B cell (primary cell): ENCODE measurements around the gene ZP1. TPM values are rescaled to one million over a fixed set of nuclear protein-coding genes. Genes with fewer than 3 reads are reported as not detected.

Source experiments
- ATAC-seq: fragments of 200-7000 bp; cut with Tn5 transposase; one replicate; pipeline ENCODE4 v1.10.0; 2021; ENCODE audit warnings: low read depth, mild to moderate bottlenecking, moderate number of reproducible peaks, moderate library complexity
- CTCF ChIA-PET: fragments of 350-600 bp; sonication (Branson Sonifier 250); formaldehyde crosslinking; loops from one replicate; lab custom pipeline; 2021; ENCODE audit warnings: antibody characterized with exemption, inconsistent platforms; lab: Charles Lee
- POLR2A ChIA-PET: fragments of 350-600 bp; sonication (Branson Sonifier 250); formaldehyde crosslinking; loops from one replicate; lab custom pipeline; 2021; ENCODE audit warnings: antibody characterized with exemption; lab: Charles Lee
- DNase-seq: peaks from one replicate; pipeline ENCODE4 v3.0.0; 2013
- H2AFZ ChIP-seq: 2 replicates; pipeline ENCODE4 v1.6.1; 2012; ENCODE audit warnings: mild to moderate bottlenecking, low read depth, low read length; ENCODE audit not compliant: insufficient read depth, poor library complexity, severe bottlenecking
- H3K27ac ChIP-seq, 2 donors: 1 replicate in 1 of 2; 2 replicates in 1 of 2; pipeline ENCODE4 v1.5.1; 2012 to 2013; ENCODE audit warnings: low read length in 2 of 2, mild to moderate bottlenecking in 2 of 2, moderate library complexity in 1 of 2
- H3K27me3 ChIP-seq, 4 experiments: fragments of 200-600 bp in 1 of 4; sonication (generic) in 1 of 4; replicated peaks in 1 of 4; 1 replicate in 2 of 4; 2 replicates in 2 of 4; pipeline versions ENCODE4 v1.6.1 to v1.7.0; 2013 to 2016; ENCODE audit warnings: low read length in 3 of 4, mild to moderate bottlenecking in 2 of 4, mixed read lengths in 1 of 4, moderate library complexity in 1 of 4; ENCODE audit not compliant: insufficient read depth in 4 of 4, control insufficient read depth in 3 of 4; ENCODE audit errors: control extremely low read depth in 1 of 4
- H3K36me3 ChIP-seq, 2 experiments: replicated peaks in 1 of 2; 1 replicate in 1 of 2; 2 replicates in 1 of 2; pipeline versions ENCODE4 v1.6.1 to v1.7.1; 2013; ENCODE audit warnings: low read length in 1 of 2; ENCODE audit not compliant: insufficient read depth in 2 of 2, control insufficient read depth in 1 of 2; ENCODE audit errors: control extremely low read depth in 1 of 2, extremely low read depth in 1 of 2
- H3K4me1 ChIP-seq, 2 donors: fragments of 200-600 bp in 1 of 2; sonication (generic) in 1 of 2; 1 replicate in 1 of 2; 2 replicates in 1 of 2; pipeline versions ENCODE4 v1.5.1 to v1.6.1; 2013 to 2017; ENCODE audit warnings: low read length in 2 of 2; ENCODE audit not compliant: control insufficient read depth in 2 of 2, insufficient read depth in 2 of 2
- H3K4me2 ChIP-seq: replicated peaks from 2 replicates; pipeline ENCODE3; 2012; ENCODE audit warnings: mild to moderate bottlenecking, low read depth, low read length; ENCODE audit not compliant: poor library complexity, severe bottlenecking
- H3K4me3 ChIP-seq, 5 experiments: fragments of 200-600 bp in 1 of 5; sonication (generic) in 1 of 5; 1 replicate in 3 of 5; 2 replicates in 2 of 5; pipeline versions ENCODE4 v1.5.1 to v1.7.0; 2011 to 2016; ENCODE audit warnings: low read length in 4 of 5, mild to moderate bottlenecking in 4 of 5, low read depth in 2 of 5, control low read depth in 1 of 5, moderate library complexity in 1 of 5; ENCODE audit not compliant: insufficient read depth in 1 of 5; ENCODE audit errors: control extremely low read depth in 1 of 5, extremely low read depth in 1 of 5
- H3K79me2 ChIP-seq: fragments of 200-600 bp; sonication (generic); one replicate; pipeline ENCODE4 v1.6.0; 2016; ENCODE audit warnings: low read length; ENCODE audit not compliant: control insufficient read depth, insufficient read depth
- H3K9ac ChIP-seq: fragments of 200-600 bp; sonication (generic); 2 replicates; pipeline ENCODE4 v1.6.1; 2017; ENCODE audit warnings: mild to moderate bottlenecking, low read length, moderate library complexity
- H3K9me3 ChIP-seq, 3 donors: one replicate each; pipeline versions ENCODE4 v1.6.1 to v1.7.1; 2013; ENCODE audit warnings: low read length in 2 of 3; ENCODE audit not compliant: control insufficient read depth in 2 of 3, insufficient read depth in 1 of 3; ENCODE audit errors: control extremely low read depth in 1 of 3
- H4K20me1 ChIP-seq: 2 replicates; pipeline ENCODE4 v1.6.0; 2012; ENCODE audit warnings: mild to moderate bottlenecking, low read length; ENCODE audit not compliant: insufficient read depth, control insufficient read depth, poor library complexity, severe bottlenecking
- H3K27ac Mint-ChIP-seq: one replicate; pipeline ENCODE4 v1.8.0; 2021; ENCODE audit warnings: mixed read lengths
- H3K27me3 Mint-ChIP-seq: one replicate; pipeline ENCODE4 v1.8.0; 2021; ENCODE audit warnings: mixed read lengths
- H3K4me1 Mint-ChIP-seq: one replicate; pipeline ENCODE4 v1.8.0; 2021; ENCODE audit warnings: mixed read lengths
- H3K4me3 Mint-ChIP-seq: one replicate; pipeline ENCODE4 v1.8.0; 2021; ENCODE audit warnings: mixed read lengths
- H3K9me3 Mint-ChIP-seq: one replicate; pipeline ENCODE4 v1.8.0; 2022; ENCODE audit warnings: mixed read lengths; ENCODE audit not compliant: insufficient read depth
- CTCF ChIP-seq: fragments of 200-600 bp; IDR thresholded peaks from one replicate; pipeline ENCODE4 v1.8.0; 2022; ENCODE audit warnings: antibody characterized with exemption, mild to moderate bottlenecking
- EZH2 ChIP-seq: IDR thresholded peaks from 2 replicates; pipeline ENCODE4 v1.6.1; 2012; ENCODE audit warnings: borderline replicate concordance, low read depth, mild to moderate bottlenecking, moderate library complexity, low read length; ENCODE audit not compliant: insufficient read depth, poor library complexity, severe bottlenecking
- WGBS: methylation state at CpG from one replicate; pipeline ENCODE4 v1.1.5; 2013; ENCODE audit warnings: missing lambda C conversion rate; ENCODE audit not compliant: insufficient coverage; 5-methylcytosine and 5-hydroxymethylcytosine counted together
- intact Hi-C: fragments of 100-400 bp; cut with micrococcal nuclease; formaldehyde crosslinking; loops from one replicate; pipeline ENCODE4 v1.10.0; 2022
- polyA plus RNA-seq: library from polyadenylated mRNA; depleted of rRNA; stranded (reverse); fragments of >200 nt; gene quantifications from 2 replicates; pipeline ENCODE4 v1.2.3, GENCODE V29; 2012
- total RNA-seq, 2 donors: library from RNA; stranded (reverse); fragments of 120-200 nt in 1 of 2; gene quantifications; 1 replicate in 1 of 2; 2 replicates in 1 of 2; pipeline versions ENCODE4 v1.2.3 to v1.2.4, GENCODE V29; 2013 to 2022

Gene ZP1
- total and polyA plus RNA-seq, 2 donors (not counting 1 experiment from before 2014, with no cell fraction given): 0.06 TPM; not detected in 1

- Histone ChIP-seq H3K9ac (no peak overlapping the region), H3K4me2 (no peak overlapping the region), H2AFZ (no peak overlapping the region), H3K4me1 (peaks cover 4 to 7% of the 10 kb centered on the region in 2 donors), H3K27me3 (peaks cover 0 to 3% (median 0%) of the 10 kb centered on the region in 4 experiments), H3K9me3 (no peaks in the 10 kb centered on the region), H4K20me1 (no peaks in the 10 kb centered on the region), H3K27ac (no peak overlapping the region), H3K4me3 (no peak overlapping the region), H3K36me3 (no peaks in the 10 kb centered on the region), H3K79me2 (no peaks in the 10 kb centered on the region)
- Mint-ChIP-seq H3K4me1 (peaks cover 9% of the 10 kb centered on the region), H3K4me3 (no peak overlapping the region), H3K27ac (no peak overlapping the region), H3K9me3 (no peaks in the 10 kb centered on the region), H3K27me3 (no peaks in the 10 kb centered on the region)
- intact Hi-C loops: no loop called here
- WGBS: 91% methylated on average over 7 of the region's 8 CpGs
- DNase-seq (no peak), ATAC-seq (no peak)
- no peak for TF ChIP-seq CTCF
- TF ChIP-seq EZH2: no peak
- ChIA-PET POLR2A (no interaction called here), CTCF (no interaction called here)
Observed at GRCh38 chr11:60858236-60858635, 9.1 kb upstream of the ZP1 start.

GRCh38 chr11:60858731-60859464 lies 8.4 kb upstream of the ZP1 start:
- no peak for TF ChIP-seq CTCF
- TF ChIP-seq EZH2: no peak
- H3K4me3 ChIP-seq: no peak overlapping the region
- Mint-ChIP-seq H3K27ac (no peak overlapping the region), H3K4me3 (no peak overlapping the region), H3K4me1 (peaks cover 9% of the 10 kb centered on the region), H3K9me3 (no peaks in the 10 kb centered on the region), H3K27me3 (no peaks in the 10 kb centered on the region)
- H3K27ac ChIP-seq: no peak overlapping the region
- CTCF ChIA-PET: no interaction called here
- no peaks in the 10 kb centered on the region for H3K36me3 ChIP-seq
- H3K9ac ChIP-seq: no peak overlapping the region
- intact Hi-C loops: no loop called here
- H3K4me2 ChIP-seq: no peak overlapping the region
- no peak for DNase-seq
- WGBS: 20% methylated on average over 4 of the region's 4 CpGs
- no peaks in the 10 kb centered on the region for H3K79me2 ChIP-seq
- no peak overlapping the region for H2AFZ ChIP-seq
- peaks cover 0 to 3% (median 0%) of the 10 kb centered on the region in 4 experiments for H3K27me3 ChIP-seq
- no peak for ATAC-seq
- H4K20me1 ChIP-seq: no peaks in the 10 kb centered on the region
- H3K4me1 ChIP-seq: peaks cover 4 to 7% of the 10 kb centered on the region in 2 donors
- no peaks in the 10 kb centered on the region for H3K9me3 ChIP-seq
- POLR2A ChIA-PET: no interaction called here
